ENCODE data around the gene FAM209A.

FAM209A gene

DNA sequence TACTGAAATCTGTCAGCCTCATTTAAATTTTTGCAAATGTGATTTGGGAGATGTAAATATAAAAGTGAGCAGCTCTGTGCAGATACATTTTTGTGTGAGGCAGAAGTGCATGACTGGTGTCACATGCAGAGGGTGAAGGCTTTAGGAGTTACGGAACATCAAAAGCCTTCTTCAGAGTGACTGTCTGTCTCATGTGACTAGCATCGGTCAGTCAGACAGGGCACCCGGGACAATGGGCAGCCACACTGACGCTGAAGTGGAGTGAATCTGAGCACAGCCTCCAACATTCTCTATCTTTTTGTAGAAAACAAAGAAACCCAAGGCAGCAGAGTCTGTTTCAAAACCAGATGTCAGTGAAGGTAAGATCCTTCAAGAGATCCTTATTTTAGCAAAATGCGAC is 7.9 kb upstream of the FAM209A start:
- H3K4me2 ChIP-seq (ENCODE audit: low read length), result no peak overlapping the region

DNA sequence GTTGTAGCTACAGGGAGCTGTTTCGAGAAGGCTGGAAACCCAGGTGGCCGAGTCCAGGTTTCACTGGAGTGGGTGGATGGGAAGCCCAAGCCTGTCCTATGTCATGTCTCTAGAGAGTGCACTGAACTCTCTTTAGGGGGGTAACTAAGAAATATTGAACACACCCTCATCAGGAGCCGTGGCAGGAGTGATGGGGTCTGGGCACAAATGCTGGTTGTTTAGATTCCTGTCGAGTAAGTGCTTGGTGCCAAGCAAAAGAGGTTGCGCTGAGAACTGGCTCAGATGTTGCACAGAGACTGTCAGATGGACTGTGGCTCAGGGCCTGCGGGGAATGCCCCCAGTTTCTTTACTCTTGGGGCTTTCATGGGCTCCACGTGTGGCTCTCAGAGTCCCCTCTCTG is 7.3 kb upstream of the FAM209A start:
- Histone ChIP-seq H3K4me3 (ENCODE audit: low read depth, low read length, poor library complexity, severe bottlenecking) (no peak overlapping the region), H3K79me2 (ENCODE audit: insufficient read depth, low read length) (no peaks in the 10 kb centered on the region), H3K36me3 (ENCODE audit: insufficient read depth, low read length) (peaks cover 56% of the 10 kb centered on the region), H3K9ac (ENCODE audit: low read length) (no peak overlapping the region), H3K27ac (ENCODE audit: low read depth, low read length, poor library complexity, severe bottlenecking) (no peak overlapping the region), H3F3A (ENCODE audit: insufficient read depth, low read length) (no peaks in the 10 kb centered on the region), H3K9me2 (ENCODE audit: low read depth, low read length) (no peaks in the 10 kb centered on the region), H3K27me3 (ENCODE audit: insufficient read depth, low read length) (no peaks in the 10 kb centered on the region), H2AFZ (ENCODE audit: low read length) (no peak overlapping the region), H3K4me1 (ENCODE audit: insufficient read depth, low read length, severe bottlenecking) (no peaks in the 10 kb centered on the region), H3K9me3 (ENCODE audit: low read length) (peaks cover 5% of the 10 kb centered on the region; the same call in 1 of the 2 replicates), H4K20me1 (ENCODE audit: insufficient read depth, low read length) (no peaks in the 10 kb centered on the region), H3K4me2 (ENCODE audit: low read length) (no peak overlapping the region)
- TF ChIP-seq, protein P1, sequence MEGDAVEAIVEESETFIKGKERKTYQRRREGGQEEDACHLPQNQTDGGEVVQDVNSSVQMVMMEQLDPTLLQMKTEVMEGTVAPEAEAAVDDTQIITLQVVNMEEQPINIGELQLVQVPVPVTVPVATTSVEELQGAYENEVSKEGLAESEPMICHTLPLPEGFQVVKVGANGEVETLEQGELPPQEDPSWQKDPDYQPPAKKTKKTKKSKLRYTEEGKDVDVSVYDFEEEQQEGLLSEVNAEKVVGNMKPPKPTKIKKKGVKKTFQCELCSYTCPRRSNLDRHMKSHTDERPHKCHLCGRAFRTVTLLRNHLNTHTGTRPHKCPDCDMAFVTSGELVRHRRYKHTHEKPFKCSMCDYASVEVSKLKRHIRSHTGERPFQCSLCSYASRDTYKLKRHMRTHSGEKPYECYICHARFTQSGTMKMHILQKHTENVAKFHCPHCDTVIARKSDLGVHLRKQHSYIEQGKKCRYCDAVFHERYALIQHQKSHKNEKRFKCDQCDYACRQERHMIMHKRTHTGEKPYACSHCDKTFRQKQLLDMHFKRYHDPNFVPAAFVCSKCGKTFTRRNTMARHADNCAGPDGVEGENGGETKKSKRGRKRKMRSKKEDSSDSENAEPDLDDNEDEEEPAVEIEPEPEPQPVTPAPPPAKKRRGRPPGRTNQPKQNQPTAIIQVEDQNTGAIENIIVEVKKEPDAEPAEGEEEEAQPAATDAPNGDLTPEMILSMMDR (IDR thresholded peaks at IDR 0.05; ENCODE audit: low read length), result no peak
- TF ChIP-seq EZH2 (IDR thresholded peaks at IDR 0.05; ENCODE audit: borderline replicate concordance, low read length), result no peak

More for the DNA sequence above, 7.9 kb upstream of the FAM209A start:
- Histone ChIP-seq H3K79me2 (ENCODE audit: insufficient read depth, low read length) (no peaks in the 10 kb centered on the region), H3K4me1 (ENCODE audit: insufficient read depth, low read length, severe bottlenecking) (no peaks in the 10 kb centered on the region), H3K9me3 (ENCODE audit: low read length) (peaks cover 5% of the 10 kb centered on the region; the same call in 1 of the 2 replicates), H3F3A (ENCODE audit: insufficient read depth, low read length) (no peaks in the 10 kb centered on the region), H2AFZ (ENCODE audit: low read length) (no peak overlapping the region), H4K20me1 (ENCODE audit: insufficient read depth, low read length) (no peaks in the 10 kb centered on the region), H3K4me3 (ENCODE audit: low read depth, low read length, poor library complexity, severe bottlenecking) (no peak overlapping the region), H3K9me2 (ENCODE audit: low read depth, low read length) (no peaks in the 10 kb centered on the region), H3K27me3 (ENCODE audit: insufficient read depth, low read length) (no peaks in the 10 kb centered on the region), H3K9ac (ENCODE audit: low read length) (no peak overlapping the region), H3K27ac (ENCODE audit: low read depth, low read length, poor library complexity, severe bottlenecking) (no peak overlapping the region), H3K36me3 (ENCODE audit: insufficient read depth, low read length) (peaks cover 56% of the 10 kb centered on the region)
- no peak for TF ChIP-seq EZH2 (IDR thresholded peaks at IDR 0.05; ENCODE audit: borderline replicate concordance, low read length)
- TF ChIP-seq, protein P1 (IDR thresholded peaks at IDR 0.05; ENCODE audit: low read length), result no peak

DNA sequence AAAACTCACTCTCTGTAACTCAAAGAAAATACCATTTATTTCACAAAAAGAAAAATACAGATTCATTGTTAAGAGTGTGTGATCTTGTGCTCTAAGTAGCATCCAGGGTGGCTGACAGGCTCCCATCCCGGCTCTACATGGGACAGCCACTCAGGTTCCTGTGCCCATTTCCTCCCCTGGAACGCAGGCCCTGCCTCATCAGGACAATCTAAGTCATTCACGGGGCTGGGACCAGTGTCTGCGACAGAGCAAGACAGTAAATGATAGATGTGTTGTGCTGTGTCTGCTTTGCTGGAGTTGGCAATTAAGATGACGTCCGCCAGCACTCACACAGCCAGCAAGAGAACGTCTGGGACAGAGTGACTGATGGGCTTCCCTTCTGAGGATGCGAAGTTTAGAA is 6.9 kb upstream of the FAM209A start:
- Histone ChIP-seq H3F3A (ENCODE audit: insufficient read depth, low read length) (no peaks in the 10 kb centered on the region), H3K27me3 (ENCODE audit: insufficient read depth, low read length) (no peaks in the 10 kb centered on the region), H3K9ac (ENCODE audit: low read length) (no peak overlapping the region), H3K9me2 (ENCODE audit: low read depth, low read length) (no peaks in the 10 kb centered on the region), H3K4me3 (ENCODE audit: low read depth, low read length, poor library complexity, severe bottlenecking) (no peak overlapping the region), H3K36me3 (ENCODE audit: insufficient read depth, low read length) (peaks cover 56% of the 10 kb centered on the region), H2AFZ (ENCODE audit: low read length) (no peak overlapping the region), H3K9me3 (ENCODE audit: low read length) (peaks cover 5% of the 10 kb centered on the region; the same call in 1 of the 2 replicates), H3K79me2 (ENCODE audit: insufficient read depth, low read length) (no peaks in the 10 kb centered on the region), H3K4me2 (ENCODE audit: low read length) (no peak overlapping the region), H4K20me1 (ENCODE audit: insufficient read depth, low read length) (no peaks in the 10 kb centered on the region), H3K4me1 (ENCODE audit: insufficient read depth, low read length, severe bottlenecking) (no peaks in the 10 kb centered on the region), H3K27ac (ENCODE audit: low read depth, low read length, poor library complexity, severe bottlenecking) (no peak overlapping the region)
- no peak for TF ChIP-seq EZH2 (IDR thresholded peaks at IDR 0.05; ENCODE audit: borderline replicate concordance, low read length)
- TF ChIP-seq, protein P1 (IDR thresholded peaks at IDR 0.05; ENCODE audit: low read length), result no peak
